GM12872 (cell line): ENCODE measurements around the gene GRWD1.

Experiments used
- CTCF ChIP-seq: IDR thresholded peaks from 3 replicates; pipeline ENCODE4 v1.5.1; 2011; ENCODE audit warnings: low read depth, mild to moderate bottlenecking, low read length, moderate library complexity; ENCODE audit not compliant: insufficient read depth

Gene GRWD1

GRCh38 chr19:48491793-48492123 lies 46.0 kb downstream of the GRWD1 start:
- TF ChIP-seq CTCF = no peak

GRCh38 chr19:48492925-48493717 lies 47.3 kb downstream of the GRWD1 start:
- TF ChIP-seq CTCF = no peak

- TF ChIP-seq CTCF = no peak
Observed at GRCh38 chr19:48493718-48494401, 48.1 kb downstream of the GRWD1 start.

DNA sequence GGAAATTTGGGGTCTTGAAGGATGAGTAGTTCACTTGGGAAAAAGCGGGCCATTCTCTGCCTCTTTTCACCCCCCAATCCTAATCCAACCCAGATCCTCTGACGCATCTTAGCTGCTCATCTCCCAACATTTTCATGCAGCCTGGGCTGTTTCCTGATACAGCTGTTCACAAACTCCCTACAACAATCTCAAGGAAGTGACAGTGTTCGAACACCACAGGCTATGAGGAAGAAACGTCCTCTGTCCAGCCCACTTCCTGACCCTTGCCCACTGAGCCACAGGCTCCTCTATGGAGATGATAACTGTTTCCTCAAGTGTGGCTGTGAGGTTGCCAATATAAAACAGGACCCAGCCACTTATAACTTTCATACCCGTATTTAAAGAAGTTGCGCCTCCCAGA lies 49.6 kb downstream of the GRWD1 start:
- no peak for TF ChIP-seq CTCF

DNA sequence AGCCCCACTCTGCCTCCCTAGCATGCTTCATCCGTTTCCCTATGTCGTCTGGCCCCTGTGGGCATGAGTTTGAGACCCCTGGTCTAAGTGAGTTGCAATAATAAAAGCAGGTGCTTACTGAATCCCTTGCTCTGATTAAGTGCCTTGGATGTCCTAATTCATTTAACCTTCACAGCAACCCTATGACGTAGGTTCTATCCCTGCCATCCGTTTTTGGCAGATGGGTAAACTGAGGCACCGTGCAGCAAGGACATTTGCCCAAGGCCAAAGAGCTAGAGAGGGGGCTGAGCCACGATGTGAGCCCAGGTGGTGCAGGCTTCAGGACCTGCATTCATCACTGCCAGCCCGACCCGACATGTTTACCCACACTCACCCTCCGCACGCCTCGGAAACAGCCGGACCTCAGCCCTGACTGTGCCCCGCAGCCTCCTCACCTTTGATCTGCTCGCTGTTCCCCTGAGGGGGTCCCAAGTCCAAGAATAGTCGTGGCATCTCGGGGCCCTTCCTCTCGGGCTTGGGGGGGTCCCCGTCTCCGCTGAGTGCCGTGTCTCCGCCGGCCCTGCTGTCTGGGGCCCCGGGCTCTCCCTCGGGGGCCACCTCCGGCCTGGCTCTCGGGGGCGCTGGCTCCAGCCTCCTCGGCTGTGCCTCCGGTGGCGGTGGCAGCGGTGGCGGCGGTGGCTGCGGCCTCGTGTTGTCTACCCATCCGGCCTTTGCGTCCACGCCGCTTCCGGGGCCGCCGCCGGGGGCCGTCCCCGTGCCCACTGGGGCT lies 51.4 kb downstream of the GRWD1 start:
- TF ChIP-seq CTCF = no peak

- TF ChIP-seq CTCF = no peak
Observed at GRCh38 chr19:48497728-48498594, 52.2 kb downstream of the GRWD1 start.
